IPS-18c (cell line): ENCODE measurements around the gene RIPPLY3.
"Not testable (repeated sequence)": the region's sequence is repeated elsewhere in the genome, so short reads cannot be mapped to it uniquely, and the experiment has no call there.

ENCODE experiments used
- H3K4me3 ChIP-seq: 2 replicates; pipeline ENCODE4 v1.7.0; 2013; ENCODE audit warnings: low read depth, mild to moderate bottlenecking, low read length, moderate library complexity; ENCODE audit not compliant: insufficient read depth
- H3K9me3 ChIP-seq: one replicate; pipeline ENCODE4 v1.6.1; 2013; ENCODE audit warnings: mild to moderate bottlenecking, low read length, moderate library complexity; ENCODE audit not compliant: control insufficient read depth, insufficient read depth

RIPPLY3 gene

GRCh38 chr21:36976228-36976861 is 30.2 kb upstream of the RIPPLY3 start:
- Histone ChIP-seq H3K9me3 (no peaks in the 10 kb centered on the region), H3K4me3 (no peak overlapping the region)

- Histone ChIP-seq H3K4me3 (no peak overlapping the region), H3K9me3 (no peaks in the 10 kb centered on the region)
Observed at GRCh38 chr21:36976882-36977651, 29.4 kb upstream of the RIPPLY3 start.

GRCh38 chr21:36980280-36981048 is 26.0 kb upstream of the RIPPLY3 start:
- peak overlapping the region; percentile 56 for H3K4me3 ChIP-seq
- no peaks in the 10 kb centered on the region for H3K9me3 ChIP-seq

GRCh38 chr21:36981049-36981391 is 25.5 kb upstream of the RIPPLY3 start:
- Histone ChIP-seq H3K4me3 (peak overlapping the region; percentile 56), H3K9me3 (peaks cover 3% of the 10 kb centered on the region)

- Histone ChIP-seq H3K4me3 (no peak overlapping the region), H3K9me3 (peaks cover 3% of the 10 kb centered on the region)
Observed at GRCh38 chr21:36981977-36982700, 24.4 kb upstream of the RIPPLY3 start.

- H3K4me3 ChIP-seq: no peak overlapping the region
- peaks cover 3% of the 10 kb centered on the region for H3K9me3 ChIP-seq
Observed at GRCh38 chr21:36985751-36986594, 20.5 kb upstream of the RIPPLY3 start.

GRCh38 chr21:36987845-36988244 is 18.7 kb upstream of the RIPPLY3 start:
- H3K9me3 ChIP-seq: peaks cover 3% of the 10 kb centered on the region
- no peak overlapping the region for H3K4me3 ChIP-seq

- H3K4me3 ChIP-seq: no peak overlapping the region
- peaks cover 3% of the 10 kb centered on the region for H3K9me3 ChIP-seq
Observed at GRCh38 chr21:36988536-36988935, 18.0 kb upstream of the RIPPLY3 start.

GRCh38 chr21:36989199-36989698 is 17.3 kb upstream of the RIPPLY3 start:
- H3K4me3 ChIP-seq: peak overlapping the region; percentile 72
- not testable (repeated sequence) for H3K9me3 ChIP-seq

GRCh38 chr21:36989699-36990507 is 16.6 kb upstream of the RIPPLY3 start:
- H3K4me3 ChIP-seq: peak overlapping the region; percentile 72
- H3K9me3 ChIP-seq: peaks cover 3% of the 10 kb centered on the region

GRCh38 chr21:36990508-36991205 is 15.8 kb upstream of the RIPPLY3 start:
- peak overlapping the region; percentile 72 for H3K4me3 ChIP-seq

GRCh38 chr21:36992671-36993070 is 13.8 kb upstream of the RIPPLY3 start:
- Histone ChIP-seq H3K4me3 (no peak overlapping the region), H3K9me3 (no peaks in the 10 kb centered on the region)

More at GRCh38 chr21:36990508-36991205, 15.8 kb upstream of the RIPPLY3 start:
- peaks cover 3% of the 10 kb centered on the region for H3K9me3 ChIP-seq

- Histone ChIP-seq H3K9me3 (no peaks in the 10 kb centered on the region), H3K4me3 (no peak overlapping the region)
Observed at GRCh38 chr21:36994501-36995158, 11.9 kb upstream of the RIPPLY3 start.

- not testable (repeated sequence) for H3K4me3 ChIP-seq, H3K9me3 ChIP-seq
Observed at GRCh38 chr21:36995285-36995684, 11.2 kb upstream of the RIPPLY3 start.
